ENCODE measurements around the gene ZFAND3.

Gene ZFAND3

GRCh38 chr6:37798436-37799262 lies 20.9 kb upstream of the ZFAND3 start:
- DNase-seq (ENCODE audit: low read depth), result no peak

GRCh38 chr6:37799263-37799644 lies 20.3 kb upstream of the ZFAND3 start:
- no peak for DNase-seq (ENCODE audit: low read depth)

- DNase-seq (ENCODE audit: low read depth), result no peak
Measured at GRCh38 chr6:37800703-37801604, 18.6 kb upstream of the ZFAND3 start.

GRCh38 chr6:37801605-37801940 lies 18.0 kb upstream of the ZFAND3 start:
- no peak for DNase-seq (ENCODE audit: low read depth)

- no peak for DNase-seq (ENCODE audit: low read depth)
Measured at GRCh38 chr6:37802810-37803209, 16.7 kb upstream of the ZFAND3 start.

GRCh38 chr6:37804586-37804985 lies 14.9 kb upstream of the ZFAND3 start:
- no peak for DNase-seq (ENCODE audit: low read depth)

- DNase-seq (ENCODE audit: low read depth), result no peak
Measured at GRCh38 chr6:37806213-37806612, 13.3 kb upstream of the ZFAND3 start.

- no peak for DNase-seq (ENCODE audit: low read depth)
Measured at GRCh38 chr6:37807656-37808055, 11.9 kb upstream of the ZFAND3 start.

GRCh38 chr6:37809197-37809543 lies 10.4 kb upstream of the ZFAND3 start:
- DNase-seq (ENCODE audit: low read depth), result no peak

GRCh38 chr6:37812841-37813240 lies 6.7 kb upstream of the ZFAND3 start:
- no peak for DNase-seq (ENCODE audit: low read depth)

- no peak for DNase-seq (ENCODE audit: low read depth)
Measured at GRCh38 chr6:37814374-37814773, 5.2 kb upstream of the ZFAND3 start.

- no peak for DNase-seq (ENCODE audit: low read depth)
Measured at GRCh38 chr6:37816599-37817375, 2.7 kb upstream of the ZFAND3 start.

- DNase-seq (ENCODE audit: low read depth), result peak; percentile 90
Measured at GRCh38 chr6:37818536-37819176, 871 bp upstream of the ZFAND3 start.

GRCh38 chr6:37819802-37820717 lies 533 bp downstream of the ZFAND3 start:
- DNase-seq (ENCODE audit: low read depth), result peak; percentile 16

GRCh38 chr6:37820718-37821079 lies 1.2 kb downstream of the ZFAND3 start:
- DNase-seq (ENCODE audit: low read depth), result no peak

GRCh38 chr6:37821446-37821845 lies 1.9 kb downstream of the ZFAND3 start:
- DNase-seq (ENCODE audit: low read depth), result no peak

GRCh38 chr6:37822851-37823682 lies 3.5 kb downstream of the ZFAND3 start:
- no peak for DNase-seq (ENCODE audit: low read depth)

GRCh38 chr6:37824170-37824569 lies 4.6 kb downstream of the ZFAND3 start:
- DNase-seq (ENCODE audit: low read depth), result no peak

- DNase-seq (ENCODE audit: low read depth), result no peak
Measured at GRCh38 chr6:37826188-37826587, 6.7 kb downstream of the ZFAND3 start.

GRCh38 chr6:37826993-37827392 lies 7.5 kb downstream of the ZFAND3 start:
- no peak for DNase-seq (ENCODE audit: low read depth)
